C1 segment of cervical spinal cord (tissue), 14 donors: Measurements from ENCODE around the gene BCL10.

ENCODE experiments used
- DNase-seq, 14 donors: peaks; one replicate each; lab custom pipeline; 2025; lab: John Stamatoyannopoulos, UW

Gene BCL10

DNA sequence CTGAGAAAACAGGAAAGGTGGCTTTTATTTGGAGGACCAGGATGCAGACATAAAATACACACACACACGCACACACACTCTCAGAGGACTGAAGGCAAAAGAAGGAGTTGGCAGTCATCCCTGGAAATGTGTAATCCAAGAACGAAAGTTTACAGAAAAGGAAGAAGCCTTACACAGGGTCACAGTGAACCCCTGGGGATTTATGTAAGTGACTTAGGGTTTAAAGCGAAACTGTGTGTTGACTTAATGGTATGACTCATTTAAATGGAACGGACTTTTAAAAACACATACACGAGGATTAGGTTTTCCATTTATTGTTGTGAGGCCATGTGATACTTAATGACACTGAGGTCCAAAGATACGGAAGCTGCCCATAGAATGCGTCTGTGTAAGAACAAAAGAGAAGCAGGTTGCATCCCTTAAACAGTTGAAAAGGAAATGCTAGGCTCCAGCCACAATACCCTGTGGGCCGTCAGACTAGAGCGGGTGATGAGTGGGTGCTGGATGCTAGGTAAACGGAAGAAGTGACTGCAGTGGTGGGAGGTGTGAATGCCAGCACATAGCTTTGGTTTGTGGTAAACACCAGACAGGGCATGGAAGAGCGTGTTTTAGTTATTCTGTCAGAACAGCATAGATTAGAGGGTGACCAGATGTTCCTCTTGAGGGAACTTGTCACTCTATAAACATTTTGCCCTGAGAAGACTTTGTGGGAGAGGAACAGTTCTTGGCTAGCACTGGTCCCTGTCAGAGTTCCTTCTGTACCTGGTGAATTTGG lies 21.6 kb upstream of the BCL10 start:
- no peak for DNase-seq

DNA sequence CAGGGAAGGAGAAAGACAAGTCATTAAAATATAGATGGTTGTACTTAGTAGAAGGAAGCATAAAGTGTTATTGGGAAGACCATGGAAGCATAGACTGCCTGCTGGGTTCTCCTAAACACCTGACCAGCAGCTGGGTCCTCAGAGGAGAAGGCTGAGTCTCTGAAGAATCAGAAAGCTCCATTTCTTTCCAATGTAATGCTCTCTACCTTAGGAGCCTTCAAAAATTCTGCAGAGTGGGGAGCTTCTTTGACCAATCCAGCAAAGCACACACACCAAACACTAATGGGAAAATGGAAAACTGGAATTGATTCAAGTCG lies 21.1 kb upstream of the BCL10 start:
- DNase-seq: no peak

DNA sequence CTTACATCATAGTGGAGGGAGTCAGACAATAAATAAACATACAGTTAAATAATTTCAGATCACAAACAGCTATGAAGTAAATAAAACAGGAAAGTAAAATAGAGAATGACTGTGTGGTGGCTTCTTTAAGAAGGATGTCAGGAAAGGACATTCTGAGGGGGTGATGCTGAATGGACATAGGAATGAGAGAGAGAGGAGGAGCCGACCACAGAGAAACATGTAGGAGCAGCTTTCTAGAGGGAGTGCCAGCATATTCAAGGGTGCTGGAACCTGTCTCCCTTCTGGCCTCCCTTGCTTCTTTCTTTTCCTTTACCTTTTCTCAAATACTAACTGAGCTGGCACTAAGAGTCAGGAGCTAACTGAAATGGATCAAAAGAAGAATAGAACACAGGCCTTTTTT lies 20.5 kb upstream of the BCL10 start:
- no peak for DNase-seq

DNA sequence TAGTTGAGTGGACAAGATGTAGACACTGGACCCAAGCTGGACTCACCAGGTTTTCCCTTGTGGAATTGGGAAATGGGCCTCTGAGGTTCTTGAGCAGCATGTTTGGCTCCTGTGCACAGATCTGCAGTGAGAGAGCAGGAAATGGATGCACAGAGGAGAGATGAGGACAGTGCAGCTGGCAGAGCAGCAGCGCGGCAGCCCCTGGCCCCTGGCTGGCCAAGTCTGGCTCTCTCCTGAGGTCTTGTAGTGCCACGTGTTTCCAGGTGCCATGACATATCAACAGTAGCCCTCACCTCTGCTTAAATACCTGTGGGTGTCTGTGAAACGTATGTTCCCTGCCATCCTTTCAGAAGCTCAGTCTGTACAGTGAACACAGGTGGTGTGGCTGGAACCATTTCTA lies 19.2 kb upstream of the BCL10 start:
- no peak for DNase-seq

DNA sequence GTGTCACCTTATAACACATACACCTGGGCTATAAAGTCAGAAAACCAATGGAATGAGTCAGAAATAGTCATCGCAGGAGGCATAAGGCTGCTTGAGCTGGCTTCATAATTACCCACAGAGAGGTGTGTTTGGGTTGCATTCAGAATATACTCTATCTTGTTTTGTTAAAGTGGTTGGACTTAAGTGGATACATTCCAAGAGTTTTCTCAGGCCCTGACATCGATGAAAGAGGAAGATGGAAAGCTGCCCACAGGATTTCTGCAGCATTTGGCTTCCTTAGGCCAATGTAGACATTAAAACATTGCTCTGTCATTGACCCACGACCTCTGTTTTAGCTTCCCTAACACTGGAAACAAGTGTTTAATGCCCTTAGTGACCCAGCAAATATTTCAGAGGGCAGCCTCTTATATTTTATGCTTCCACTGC lies 18.6 kb upstream of the BCL10 start:
- DNase-seq: no peak

DNA sequence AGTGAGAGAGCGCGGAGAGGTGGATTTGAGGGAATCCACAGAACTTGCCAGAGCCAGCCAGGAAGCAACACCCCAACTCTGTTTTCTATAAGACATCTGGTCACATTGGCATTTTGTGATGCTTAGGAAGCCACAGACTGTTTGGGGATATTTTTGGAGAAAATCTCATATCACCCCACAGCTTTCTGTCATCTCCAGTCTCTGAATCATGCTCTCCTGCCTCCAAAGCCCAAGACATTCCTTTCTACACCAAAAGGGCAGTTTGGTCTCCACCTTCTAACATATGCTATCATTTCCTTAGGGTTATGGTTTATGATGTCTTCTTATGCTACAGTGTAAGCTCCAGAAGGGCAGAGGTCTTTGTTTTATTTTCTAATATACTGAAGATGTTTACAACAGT lies 14.4 kb upstream of the BCL10 start:
- no peak for DNase-seq

DNA sequence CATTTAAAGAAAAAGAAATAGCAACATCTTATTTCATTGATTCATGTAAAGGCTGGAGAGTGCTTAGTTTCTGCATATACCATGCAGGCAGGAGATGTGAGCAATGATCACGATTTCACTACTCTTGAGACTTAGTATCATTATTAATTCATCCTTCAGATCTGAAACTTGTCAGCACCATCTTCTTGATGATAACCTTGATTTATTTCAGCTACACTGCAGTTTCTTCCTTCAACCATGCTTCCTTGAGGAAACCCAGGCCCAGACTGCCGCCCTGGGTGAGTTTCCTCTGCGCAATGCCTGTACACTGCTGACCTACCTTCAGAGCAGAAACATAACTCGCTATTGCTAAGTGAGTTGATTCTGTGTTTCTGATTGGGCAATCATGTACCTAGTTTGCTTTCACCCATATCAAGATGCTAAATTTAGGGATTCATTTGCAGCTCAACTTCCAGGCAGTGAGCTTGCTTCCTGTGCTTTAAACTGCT lies 13.5 kb upstream of the BCL10 start:
- DNase-seq: no peak

DNA sequence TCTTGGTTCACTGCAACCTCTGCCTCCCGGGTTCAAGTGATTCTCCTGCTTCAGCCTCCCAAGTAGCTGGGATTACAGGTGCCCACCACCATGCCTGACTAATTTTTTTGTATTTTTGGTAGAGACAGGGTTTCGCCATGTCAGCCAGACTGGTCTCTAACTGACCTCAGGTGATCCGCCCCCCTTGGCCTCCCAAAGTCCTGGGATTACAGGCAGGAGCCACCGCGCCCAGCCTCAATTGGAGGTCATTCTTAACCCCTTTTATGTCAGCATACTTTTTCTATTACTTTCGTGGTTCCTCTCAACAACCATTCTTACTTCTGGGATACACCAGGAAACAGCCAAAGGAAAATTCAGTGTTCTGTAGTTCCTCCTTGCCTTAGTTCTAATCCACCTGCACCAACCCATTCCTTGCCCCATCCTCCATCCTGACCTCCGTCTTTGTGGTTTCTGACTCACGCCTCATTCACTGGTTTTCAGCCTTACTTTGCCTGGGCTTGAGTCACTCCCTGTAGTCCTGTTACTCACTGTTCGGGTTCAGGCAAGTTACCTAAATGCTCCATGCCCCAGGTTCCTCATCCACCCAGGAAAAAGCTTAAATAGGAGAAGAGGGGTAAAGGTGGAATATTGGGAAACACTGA lies 12.9 kb upstream of the BCL10 start:
- no peak for DNase-seq

DNA sequence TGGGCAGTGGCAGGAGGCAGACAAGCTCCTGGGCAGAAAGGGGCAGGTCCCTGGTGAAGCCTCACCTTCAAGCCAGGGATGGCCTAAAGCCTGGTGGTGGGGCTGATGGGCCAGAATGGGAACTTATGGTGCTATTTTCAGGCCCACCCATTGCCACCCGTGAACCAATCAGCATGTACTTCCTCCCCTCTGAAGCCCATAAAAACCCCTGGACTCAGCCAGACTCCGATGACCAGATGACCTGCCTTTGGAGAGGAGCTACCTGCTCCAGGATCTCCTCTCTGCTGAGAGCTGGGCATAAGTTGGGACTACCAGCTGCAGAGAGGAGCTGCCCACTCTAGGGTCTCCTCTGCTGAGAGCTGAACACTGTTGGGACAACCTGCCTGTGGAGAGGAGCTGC lies 7.8 kb upstream of the BCL10 start:
- no peak for DNase-seq

DNA sequence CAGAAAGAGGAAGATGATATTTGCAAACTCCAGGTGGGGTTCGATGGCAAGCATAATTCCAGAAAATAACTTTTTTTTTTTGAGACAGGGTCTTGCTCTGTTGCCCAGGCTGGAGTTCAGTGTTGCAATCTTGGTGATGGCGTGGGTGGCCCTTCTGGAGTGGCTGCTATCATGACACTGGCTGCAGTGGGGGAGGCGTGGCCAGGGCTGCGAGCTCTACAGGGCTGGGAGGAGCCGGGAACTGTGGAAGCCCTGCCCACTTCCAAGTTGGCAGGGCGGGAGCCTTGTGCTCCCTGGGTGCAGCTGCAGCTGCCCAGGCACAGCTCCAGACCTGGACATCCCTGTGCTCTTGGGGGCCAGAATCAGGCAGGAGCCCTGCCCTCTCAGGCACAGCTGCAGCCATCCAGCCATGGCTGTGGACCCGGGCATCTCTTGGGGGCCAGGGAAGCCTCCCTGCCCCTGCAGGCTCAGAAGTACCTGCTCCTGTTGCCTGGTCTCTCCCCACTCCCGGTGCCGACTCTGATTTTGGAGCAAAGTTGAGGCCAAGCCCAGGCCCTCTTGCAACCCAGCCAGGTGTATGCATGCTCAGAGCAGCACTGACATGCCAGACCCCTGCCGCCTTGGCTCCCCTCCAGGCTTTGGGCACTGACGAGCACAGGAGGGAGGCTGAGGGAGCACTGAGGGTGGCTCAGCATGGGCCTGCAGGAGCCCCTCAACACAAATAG lies 7.2 kb upstream of the BCL10 start:
- peak in 3 of 14 donors; percentile 2 to 4 (median 4) for DNase-seq

DNA sequence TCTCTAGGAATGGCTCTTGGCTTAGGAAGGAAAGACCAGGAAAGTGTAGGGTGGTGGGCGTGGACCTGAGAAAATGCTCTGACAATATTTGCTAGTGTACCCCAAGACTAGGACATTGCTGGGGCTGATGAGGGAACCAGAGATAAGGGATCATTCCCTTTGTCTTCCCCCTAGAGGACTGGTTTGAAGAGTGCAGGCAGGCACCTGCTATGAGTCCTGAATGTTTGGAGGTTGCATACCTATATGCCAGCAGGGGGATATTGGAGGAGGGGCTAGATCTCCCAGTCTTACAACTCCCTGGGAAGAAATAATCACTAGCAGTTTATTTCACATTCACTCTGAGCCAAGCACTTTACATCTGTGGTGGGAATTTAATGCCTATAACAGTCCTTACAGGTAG lies 6.0 kb upstream of the BCL10 start:
- no peak for DNase-seq

DNA sequence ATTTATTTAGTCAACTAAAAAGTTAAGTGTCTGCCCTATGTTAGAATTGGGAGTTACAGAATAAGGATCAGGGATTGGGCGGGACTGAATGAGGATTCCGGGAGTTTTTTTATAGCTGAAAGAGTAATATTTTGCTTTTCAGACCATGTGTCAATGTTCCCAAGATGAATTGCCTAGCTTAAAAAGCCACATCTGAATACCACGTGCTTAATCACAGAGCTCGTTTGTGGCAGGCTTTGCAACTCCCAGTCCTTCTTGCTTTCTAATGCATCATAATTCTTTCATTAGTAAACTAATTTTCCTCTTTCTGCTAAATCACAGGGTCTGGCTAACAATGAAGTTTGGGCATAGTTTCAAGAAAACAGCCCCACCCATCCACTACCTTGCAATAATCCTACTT lies 4.2 kb upstream of the BCL10 start:
- no peak for DNase-seq

DNA sequence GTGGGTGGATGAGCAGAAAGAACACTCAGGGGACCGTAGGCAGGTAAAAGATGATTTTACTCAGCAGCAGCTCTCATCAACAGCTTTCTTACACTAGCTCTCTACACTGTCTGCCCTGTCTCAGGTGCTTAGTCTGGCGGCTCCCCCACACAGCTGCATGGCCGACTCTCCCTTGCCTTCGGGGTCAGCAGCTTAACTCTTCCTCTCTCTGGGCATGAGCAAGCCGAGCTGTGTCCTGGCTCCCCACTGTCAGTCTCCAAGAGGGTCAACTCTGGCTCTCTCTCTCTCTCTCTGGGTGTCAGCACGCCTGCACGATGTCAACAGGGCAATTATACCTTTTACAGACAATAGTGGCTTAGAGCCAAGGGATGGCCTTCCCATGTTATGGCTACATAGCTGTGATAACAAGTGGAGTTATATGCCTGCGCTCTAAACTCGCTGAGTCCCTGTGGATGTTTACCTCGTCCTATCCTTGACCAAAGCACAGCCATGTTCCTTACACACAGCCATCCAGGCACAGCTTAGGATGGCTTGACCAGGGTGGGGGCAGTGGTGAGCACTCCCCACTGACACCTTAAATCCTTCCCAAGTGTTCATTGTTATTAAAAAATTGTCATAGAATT lies 3.1 kb upstream of the BCL10 start:
- no peak for DNase-seq

DNA sequence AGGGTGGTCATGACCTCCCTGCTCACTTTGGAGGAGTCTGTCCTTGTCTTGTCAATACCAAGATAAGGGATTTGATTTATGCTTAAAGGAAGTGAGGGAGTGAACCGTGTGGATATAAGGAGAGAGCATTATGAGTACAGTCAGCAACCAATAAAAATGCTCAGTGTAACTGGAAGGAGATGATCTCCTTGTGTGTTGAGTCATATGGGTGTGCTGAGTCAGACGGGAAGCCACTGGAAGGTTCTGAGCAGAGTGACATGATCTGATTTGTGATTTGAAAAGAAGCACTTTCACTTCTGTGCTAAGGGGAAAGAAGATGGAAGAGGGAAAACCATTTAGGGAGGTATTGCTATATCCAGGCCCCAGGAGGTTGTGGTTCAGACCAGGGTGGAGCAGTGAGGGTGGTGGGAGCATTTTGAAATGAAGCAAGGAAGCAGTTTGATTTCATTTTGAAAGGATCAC lies 2.5 kb upstream of the BCL10 start:
- peak in 2 of 14 donors; percentile 6 to 11 for DNase-seq

DNA sequence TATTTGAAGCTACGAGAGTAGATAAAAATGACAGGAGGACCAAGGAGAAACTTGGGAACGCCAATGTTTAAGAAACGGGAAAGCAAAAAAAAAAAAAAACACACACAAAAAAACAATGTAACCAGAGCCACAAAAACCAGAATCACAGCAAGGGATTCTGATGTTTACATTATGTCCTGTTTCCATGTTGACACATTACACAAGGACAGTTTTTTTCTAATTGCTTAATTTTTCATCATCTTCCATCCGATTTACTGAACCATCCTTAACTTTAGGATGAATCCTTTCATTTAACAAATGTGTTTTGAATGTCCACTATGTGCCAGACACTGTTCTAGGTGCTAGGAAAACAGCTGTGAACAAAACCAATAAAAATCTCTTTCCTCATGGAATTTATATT lies 1.4 kb upstream of the BCL10 start:
- DNase-seq: no peak

DNA sequence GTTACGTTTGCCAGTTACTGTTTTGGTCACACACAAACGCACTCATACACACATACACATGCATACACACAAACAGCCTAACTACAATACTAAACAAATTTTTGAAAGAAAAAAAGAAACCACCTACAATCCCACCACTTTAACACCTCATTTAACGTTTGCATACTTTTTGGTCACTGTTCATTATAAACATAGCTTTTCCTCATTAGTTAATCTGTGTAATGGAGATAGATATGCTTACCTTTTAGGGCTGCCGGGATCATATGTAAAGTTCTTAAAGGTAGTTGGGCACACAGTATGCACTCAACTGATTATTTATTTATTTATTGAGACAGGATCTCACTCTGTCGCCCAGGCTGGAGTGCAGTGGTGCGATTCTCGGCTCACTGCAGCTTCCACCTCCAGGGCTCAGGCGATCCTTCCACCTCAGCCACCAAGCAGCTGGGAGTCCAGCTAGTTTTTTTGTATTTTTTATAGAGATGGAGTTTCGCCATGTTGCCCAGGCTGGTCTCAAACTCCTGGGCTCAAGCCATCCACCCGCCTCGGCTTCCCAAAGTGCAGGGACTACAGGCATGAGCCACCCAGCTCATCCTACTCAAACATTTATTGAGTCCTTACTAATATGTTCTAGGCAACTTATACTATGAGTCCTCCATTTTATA lies 677 bp upstream of the BCL10 start:
- no peak for DNase-seq

DNA sequence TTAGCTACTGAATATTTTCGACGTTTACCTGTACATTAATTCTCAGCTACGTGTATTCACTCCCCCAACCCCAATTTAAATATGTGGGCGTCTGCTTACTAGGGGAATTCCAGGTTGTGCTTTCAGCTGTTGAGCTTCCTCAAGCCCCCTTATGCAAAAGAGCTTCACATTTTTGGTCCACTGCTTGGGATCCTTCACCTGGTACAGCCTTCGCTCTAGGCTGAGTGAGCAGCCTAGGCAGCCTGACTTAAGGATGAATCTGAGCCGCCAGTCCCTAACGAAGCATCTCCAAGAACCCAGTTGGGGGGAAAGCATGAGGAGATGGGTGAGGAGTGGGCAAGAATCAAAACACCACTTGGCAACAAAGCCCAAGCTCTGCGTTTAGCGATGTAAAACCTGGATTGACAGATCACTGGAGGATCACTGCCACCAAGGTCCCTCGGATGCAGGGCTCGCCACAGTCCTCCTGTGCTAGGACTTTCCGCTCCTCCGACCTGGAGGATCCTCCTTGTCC lies 674 bp downstream of the BCL10 start:
- no peak for DNase-seq

DNA sequence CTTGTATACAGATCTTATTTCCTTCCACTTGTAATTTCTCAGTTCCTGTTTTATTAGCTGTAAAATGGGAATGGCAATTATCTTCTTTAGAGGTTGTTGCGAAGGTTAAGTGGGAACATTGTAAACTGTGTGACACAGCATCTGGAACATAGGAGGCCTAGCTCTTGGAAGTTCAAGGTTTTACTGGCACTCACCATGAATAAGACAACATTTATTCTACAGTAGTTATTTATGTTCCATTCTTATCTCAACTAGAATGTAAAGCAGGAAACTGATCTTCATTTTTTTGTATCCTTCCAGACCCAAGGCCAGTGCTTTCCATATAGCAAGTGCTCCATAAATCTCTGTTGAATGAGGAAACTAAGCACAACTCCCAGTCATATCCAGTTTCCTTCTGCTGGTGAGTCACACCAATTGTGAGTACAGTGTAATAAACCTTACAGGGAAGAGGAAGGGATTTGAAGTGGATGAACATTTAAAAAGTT lies 1.4 kb downstream of the BCL10 start:
- no peak for DNase-seq

DNA sequence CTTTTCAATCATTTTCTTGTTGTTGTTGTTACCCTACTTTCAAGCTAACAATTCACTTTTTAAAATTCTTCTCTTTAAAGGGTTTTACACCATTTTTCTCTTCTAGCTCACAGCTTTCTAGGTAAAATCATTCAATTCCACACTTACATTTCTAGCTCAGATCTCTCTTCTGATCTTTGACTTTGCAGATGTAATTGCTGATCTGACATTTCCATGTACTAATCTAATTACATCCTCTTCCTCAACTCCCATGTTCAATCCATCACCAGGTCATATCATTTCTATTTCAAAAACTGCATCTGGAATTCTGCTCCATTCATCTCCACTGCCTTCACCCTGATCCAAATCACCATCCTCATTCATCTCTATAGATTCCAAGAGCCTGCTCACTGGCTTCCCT lies 3.0 kb downstream of the BCL10 start:
- no peak for DNase-seq

DNA sequence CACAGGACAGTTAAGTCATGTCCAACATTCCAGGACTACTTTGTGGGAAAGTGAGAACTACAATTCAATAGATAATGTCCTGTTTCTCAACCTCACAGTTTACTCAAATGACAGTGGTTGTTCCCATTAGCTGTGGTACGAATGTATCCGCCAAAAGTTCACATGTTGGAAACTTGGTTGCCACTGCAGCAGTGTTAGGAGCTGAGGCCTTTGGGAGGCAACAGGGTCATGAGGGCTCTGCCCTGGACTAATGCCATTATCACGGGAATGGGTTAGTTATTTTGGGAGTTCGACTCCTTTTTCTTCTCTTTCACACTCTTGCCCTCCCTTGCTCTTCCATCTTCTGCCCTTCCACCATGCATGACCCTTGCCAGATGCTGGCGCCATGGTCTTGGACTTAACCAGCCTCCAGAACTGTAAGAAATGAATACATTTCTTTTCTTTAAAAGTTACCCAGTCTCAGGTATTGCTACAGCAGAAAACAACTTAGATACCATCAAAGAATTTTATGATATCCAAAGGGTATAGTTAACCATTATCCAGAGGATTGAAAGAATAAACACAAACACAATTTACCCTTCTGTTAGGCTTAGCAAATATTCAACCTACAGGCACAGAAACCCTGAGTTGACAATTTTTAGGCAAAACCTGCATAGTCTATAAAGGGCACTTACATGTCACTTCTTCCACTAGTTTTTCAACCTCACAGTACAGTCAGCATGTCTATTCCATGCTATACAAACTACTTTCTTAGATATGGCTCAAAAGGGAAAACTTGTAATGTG lies 7.4 kb downstream of the BCL10 start:
- no peak for DNase-seq

DNA sequence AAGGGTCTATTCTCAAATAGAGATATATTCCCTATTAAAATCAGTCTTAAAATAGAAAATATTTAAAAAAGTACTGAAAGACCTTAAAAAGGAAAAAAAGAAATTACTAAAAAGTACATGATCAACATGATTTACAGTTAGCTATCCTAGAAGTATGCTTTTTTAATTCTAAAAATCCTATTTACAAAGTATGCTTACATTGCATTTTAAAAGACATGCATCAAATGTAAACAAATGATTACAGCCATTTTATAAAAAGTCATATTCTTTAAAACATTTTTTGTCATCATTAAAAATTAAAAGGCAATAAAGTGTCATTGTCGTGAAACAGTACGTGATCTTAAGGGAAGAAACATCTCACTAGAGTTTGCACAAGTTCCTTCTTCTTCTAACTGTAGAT lies 9.1 kb downstream of the BCL10 start:
- DNase-seq: no peak
